Ovary (tissue), 9 donors: ENCODE results near the gene BMF. TPM values are rescaled to one million over a fixed set of nuclear protein-coding genes. Genes with fewer than 3 reads are reported as not detected.
"Not testable (repeated sequence)": the region's sequence is repeated elsewhere in the genome, so short reads cannot be mapped to it uniquely, and the experiment has no call there.

Experiments used
- DNase-seq, 5 donors: peaks; one replicate each; pipeline ENCODE4 v3.0.0-alpha.2; 2019 to 2020
- H3K27ac ChIP-seq, 2 donors: fragments of 200-600 bp; one replicate each; pipeline versions ENCODE4 v1.5.1 to v1.8.0; 2019 to 2022
- H3K27me3 ChIP-seq: fragments of 200-600 bp; one replicate; pipeline ENCODE4 v1.8.0; 2022
- H3K36me3 ChIP-seq: fragments of 200-600 bp; sonication (generic); one replicate; pipeline ENCODE4 v1.5.1; 2019
- H3K4me1 ChIP-seq: one replicate; pipeline ENCODE4 v1.8.1; 2013; ENCODE audit warnings: mild to moderate bottlenecking, moderate library complexity; ENCODE audit not compliant: insufficient read depth
- H3K4me3 ChIP-seq: fragments of 200-600 bp; sonication (generic); one replicate; pipeline ENCODE4 v1.5.1; 2017
- H3K9me3 ChIP-seq, 2 donors: fragments of 200-600 bp in 1 of 2; sonication (generic) in 1 of 2; one replicate each; pipeline versions ENCODE4 v1.5.1 to v1.8.1; 2013 to 2019; ENCODE audit warnings: mild to moderate bottlenecking in 1 of 2, moderate library complexity in 1 of 2
- CTCF ChIP-seq, 3 donors: fragments of 450-650 bp in 2 of 3; fragments of 200-600 bp in 1 of 3; IDR thresholded peaks; one replicate each; pipeline versions ENCODE4 v1.5.1 to v1.8.0; 2016 to 2022; ENCODE audit warnings: antibody characterized with exemption in 3 of 3, mild to moderate bottlenecking in 1 of 3
- EP300 ChIP-seq: sonication (generic); formaldehyde crosslinking; IDR thresholded peaks from one replicate; pipeline ENCODE4 v1.6.1; 2017; ENCODE audit warnings: antibody characterized with exemption
- POLR2A ChIP-seq: fragments of 450-650 bp; IDR thresholded peaks from one replicate; pipeline ENCODE4 v1.6.1; 2017; ENCODE audit warnings: antibody characterized with exemption, mild to moderate bottlenecking, moderate library complexity
- WGBS, 3 donors: extraction: QIAGEN DNeasy Blood & Tissue Kit in 1 of 3; methylation state at CpG; one replicate each; pipeline versions ENCODE4 v1.1.5 to v1.1.7; 2013 to 2017; 5-methylcytosine and 5-hydroxymethylcytosine counted together
- intact Hi-C, 4 donors: fragments of 100-400 bp; cut with DNase I; formaldehyde crosslinking; loops; one replicate each; pipeline versions ENCODE4 v1.11.0 to v1.15.1; 2022 to 2023
- polyA plus RNA-seq, 2 donors: library from polyadenylated mRNA; stranded (reverse); fragments of 200-250 nt in 1 of 2; fragments of 350-450 nt in 1 of 2; fragmentation: Illumina TruSeq in 1 of 2; extraction: RNeasy Lipid Tissue Mini Kit (QIAGEN cat#74804) in 1 of 2; gene quantifications; one replicate each; pipeline ENCODE4 v1.2.3, GENCODE V29; 2013 to 2014
- total RNA-seq, 7 donors: library from RNA; depleted of rRNA in 2 of 7; stranded (reverse); fragments of >200 nt in 2 of 7; fragmentation: NEBNext Ultra II Directional in 3 of 7; extraction: Animal tissue kit (Norgen Biotek cat#: 25700) in 3 of 7; gene quantifications; one replicate each; pipeline versions ENCODE4 v1.1.0 to v1.2.4, GENCODE V29; 2016 to 2023
- donor health status: DM: no; HTN: no; CAD: no; lungs with moderate emphysema.
- donor health status: DM: no; HTN: no; CAD: no.
- donor health status: Bipolar disorder and iron deficiency.
- donor health status: DM: yes; HTN: yes; CAD: no.
- donor health status: DM: no; HTN: no; CAD: no.
- donor health status: DM: yes; HTN: yes; CAD: no.

Gene BMF
- total and polyA plus RNA-seq, 9 donors = 5.7 to 26.5 (median 17.2) TPM

- Histone ChIP-seq H3K4me3 (no peak overlapping the region), H3K27ac (peak overlapping the region in 1 of 2 donors; percentile 13), H3K4me1 (peaks cover 4% of the 10 kb centered on the region), H3K27me3 (no peaks in the 10 kb centered on the region), H3K36me3 (no peaks in the 10 kb centered on the region), H3K9me3 (no peaks in the 10 kb centered on the region)
- DNase-seq = no peak
- WGBS, 3 donors = 89 to 94% (median 92%) methylated on average over 18 of the region's 18 CpGs
- TF ChIP-seq POLR2A = no peak
- TF ChIP-seq EP300 = no peak
- TF ChIP-seq CTCF (IDR thresholded peaks at IDR 0.05) = no peak
- intact Hi-C loops = no loop called here
Measured at GRCh38 chr15:40075298-40076044, 33.2 kb downstream of the BMF start.

- intact Hi-C loops = loop anchor here in 1 of 4 donors (5.0 kb wide), 1 partner anchor 33 kb away; the partner anchor contains the start of gene BMF
- not testable (repeated sequence) for H3K4me1 ChIP-seq, DNase-seq, H3K9me3 ChIP-seq, H3K4me3 ChIP-seq, H3K27ac ChIP-seq, H3K27me3 ChIP-seq, H3K36me3 ChIP-seq
- 94 to 97% (median 95%) methylated on average over 17 to 27 of the region's 27 CpGs for WGBS, 3 donors
Measured at GRCh38 chr15:40074656-40075055, 34.0 kb downstream of the BMF start.

- not testable (repeated sequence) for H3K4me3 ChIP-seq, H3K9me3 ChIP-seq, H3K27me3 ChIP-seq, H3K4me1 ChIP-seq, H3K27ac ChIP-seq, H3K36me3 ChIP-seq
- peak in 1 of 5 donors; percentile 14 for DNase-seq
- 89 to 94% (median 94%) methylated on average over 34 of the region's 34 CpGs for WGBS, 3 donors
- intact Hi-C loops = loop anchor here in 1 of 4 donors (5.0 kb wide), 1 partner anchor 33 kb away; the partner anchor contains the start of gene BMF
Measured at GRCh38 chr15:40073716-40074490, 34.8 kb downstream of the BMF start.

GRCh38 chr15:40072216-40072990, 36.3 kb downstream of the BMF start:
- intact Hi-C loops = loop anchor here in 1 of 4 donors (5.0 kb wide), 1 partner anchor 35 kb away; the partner anchor contains the start of gene BMF
- no peak for TF ChIP-seq EP300
- no peak for TF ChIP-seq POLR2A
- TF ChIP-seq CTCF (IDR thresholded peaks at IDR 0.05) = no peak
- Histone ChIP-seq H3K9me3 (no peaks in the 10 kb centered on the region), H3K4me3 (no peak overlapping the region), H3K4me1 (peaks cover 12% of the 10 kb centered on the region), H3K36me3 (no peaks in the 10 kb centered on the region), H3K27ac (no peak overlapping the region), H3K27me3 (no peaks in the 10 kb centered on the region)
- 77 to 79% (median 77%) methylated on average over 34 of the region's 34 CpGs for WGBS, 3 donors
- peak in 1 of 5 donors; percentile 36 for DNase-seq

GRCh38 chr15:40070608-40071218, 38.0 kb downstream of the BMF start:
- Histone ChIP-seq H3K36me3 (no peaks in the 10 kb centered on the region), H3K9me3 (no peaks in the 10 kb centered on the region), H3K27ac (no peak overlapping the region), H3K4me3 (no peak overlapping the region), H3K27me3 (no peaks in the 10 kb centered on the region), H3K4me1 (peaks cover 10% of the 10 kb centered on the region)
- 93 to 94% (median 94%) methylated on average over 8 of the region's 8 CpGs for WGBS, 3 donors
- intact Hi-C loops = loop anchor here in 1 of 4 donors (5.0 kb wide), 1 partner anchor 37 kb away; the partner anchor contains the start of gene BMF
- TF ChIP-seq CTCF (IDR thresholded peaks at IDR 0.05) = no peak
- TF ChIP-seq EP300 = no peak
- TF ChIP-seq POLR2A = no peak
- no peak for DNase-seq
